ENCODE measurements around the gene FAM50A. TPM values are rescaled to one million over a fixed set of nuclear protein-coding genes. Genes with fewer than 3 reads are reported as not detected.

Gene FAM50A
- total RNA-seq, 4 donors from 2014 or later, result 16.2 to 31.5 (median 23.3) TPM

DNA sequence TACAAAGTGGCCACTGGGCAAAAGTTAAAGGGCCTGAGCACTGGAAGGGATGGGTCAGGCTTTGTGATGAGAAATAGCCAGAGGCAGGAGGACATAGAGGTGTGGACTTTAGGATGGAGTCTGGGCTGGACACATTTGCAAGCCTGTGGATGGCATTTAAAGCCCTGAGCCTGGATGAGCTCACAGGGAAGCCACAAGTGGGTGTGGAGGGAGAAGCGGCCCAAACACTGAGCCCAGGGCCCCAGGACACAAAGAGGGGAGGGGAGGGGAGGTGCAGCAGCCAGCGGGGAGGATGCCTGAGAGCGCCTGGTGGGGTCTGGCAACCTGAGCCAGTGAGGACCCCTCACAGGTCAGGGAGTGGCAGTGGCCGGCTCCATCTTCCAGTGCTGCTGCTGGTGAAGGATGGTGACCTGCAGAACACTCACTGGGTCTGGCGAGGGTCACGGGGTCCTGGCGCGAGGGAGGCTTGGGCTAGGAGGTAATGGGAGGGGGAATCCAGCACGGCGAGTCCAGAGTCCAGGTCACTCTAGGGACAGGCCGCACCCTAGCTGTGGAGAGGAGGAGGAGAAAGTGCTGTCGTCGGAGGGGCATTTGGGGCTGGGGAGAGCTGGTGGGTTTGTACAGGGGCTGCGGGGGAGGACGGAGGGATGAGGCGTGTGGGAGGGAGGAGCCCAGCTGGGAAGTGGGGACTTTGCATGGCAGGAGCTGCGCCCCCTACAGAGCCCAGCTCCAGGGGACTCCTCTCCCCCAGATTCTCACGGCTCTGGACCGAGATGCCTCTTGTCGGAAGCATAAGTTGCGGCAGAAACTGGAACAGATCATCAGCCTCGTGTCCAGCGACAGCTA is 28.1 kb downstream of the FAM50A start:
- peaks cover 48% of the 10 kb centered on the region for H3K36me3 ChIP-seq
- H3K27ac ChIP-seq, result no peak overlapping the region
- H3K4me3 ChIP-seq, result no peak overlapping the region

DNA sequence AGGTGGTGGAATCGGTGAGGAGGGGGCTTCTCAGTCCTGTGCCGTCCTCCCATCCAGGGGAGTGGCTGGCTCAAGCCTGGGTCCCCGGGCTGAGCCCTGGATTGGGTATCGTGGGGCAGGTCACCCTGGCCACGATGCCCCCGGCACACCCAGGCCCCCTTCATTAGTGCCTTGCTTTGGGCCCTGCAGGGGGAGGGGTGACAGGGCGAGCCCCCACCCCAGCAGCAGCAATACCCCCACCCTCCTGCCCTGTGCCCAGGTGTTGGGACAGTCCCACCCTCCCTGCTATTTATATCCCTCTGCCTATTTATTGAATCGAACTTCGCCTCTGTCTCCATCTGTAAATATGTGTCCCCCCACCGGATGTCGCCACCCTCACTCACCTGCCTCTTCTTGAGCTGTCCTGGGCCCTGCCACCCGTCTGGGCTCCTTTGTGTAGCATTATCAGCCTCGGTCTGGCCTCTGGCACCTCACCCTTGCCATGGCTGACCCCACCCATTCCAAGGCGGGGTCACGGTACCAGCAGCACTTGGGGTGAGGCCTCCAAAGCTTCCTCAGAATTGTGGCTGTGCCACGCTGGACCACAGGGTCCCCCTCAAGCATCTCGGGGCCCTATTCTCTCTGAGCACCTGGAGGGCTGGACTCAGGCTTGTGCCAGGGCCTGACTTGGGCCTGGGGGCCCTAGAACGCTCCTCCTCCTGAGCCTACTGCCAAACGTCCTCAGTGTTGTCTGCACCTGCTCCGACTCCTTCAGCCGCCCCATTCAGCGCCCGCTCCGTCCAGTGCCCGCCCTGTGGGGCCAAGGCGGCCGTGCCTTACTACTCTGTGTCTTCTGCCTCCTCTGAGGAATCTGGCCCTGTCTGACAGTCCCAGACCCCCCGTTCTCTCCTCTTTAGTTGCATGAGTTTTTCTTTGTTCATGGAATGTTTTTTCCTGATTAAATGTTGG is 29.0 kb downstream of the FAM50A start:
- no peaks in the 10 kb centered on the region for H3K9me3 ChIP-seq
- peaks cover 39% of the 10 kb centered on the region for H3K36me3 ChIP-seq
- no peak overlapping the region for H3K27ac ChIP-seq
- DNase-seq (ENCODE audit: low spot score in 2 of 2), result no peak
- TF ChIP-seq POLR2A (IDR thresholded peaks at IDR 0.05) (no peak), POLR2AphosphoS5 (IDR thresholded peaks at IDR 0.05) (no peak), EP300 (IDR thresholded peaks at IDR 0.05) (no peak)
- TF ChIP-seq, protein P1, sequence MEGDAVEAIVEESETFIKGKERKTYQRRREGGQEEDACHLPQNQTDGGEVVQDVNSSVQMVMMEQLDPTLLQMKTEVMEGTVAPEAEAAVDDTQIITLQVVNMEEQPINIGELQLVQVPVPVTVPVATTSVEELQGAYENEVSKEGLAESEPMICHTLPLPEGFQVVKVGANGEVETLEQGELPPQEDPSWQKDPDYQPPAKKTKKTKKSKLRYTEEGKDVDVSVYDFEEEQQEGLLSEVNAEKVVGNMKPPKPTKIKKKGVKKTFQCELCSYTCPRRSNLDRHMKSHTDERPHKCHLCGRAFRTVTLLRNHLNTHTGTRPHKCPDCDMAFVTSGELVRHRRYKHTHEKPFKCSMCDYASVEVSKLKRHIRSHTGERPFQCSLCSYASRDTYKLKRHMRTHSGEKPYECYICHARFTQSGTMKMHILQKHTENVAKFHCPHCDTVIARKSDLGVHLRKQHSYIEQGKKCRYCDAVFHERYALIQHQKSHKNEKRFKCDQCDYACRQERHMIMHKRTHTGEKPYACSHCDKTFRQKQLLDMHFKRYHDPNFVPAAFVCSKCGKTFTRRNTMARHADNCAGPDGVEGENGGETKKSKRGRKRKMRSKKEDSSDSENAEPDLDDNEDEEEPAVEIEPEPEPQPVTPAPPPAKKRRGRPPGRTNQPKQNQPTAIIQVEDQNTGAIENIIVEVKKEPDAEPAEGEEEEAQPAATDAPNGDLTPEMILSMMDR (IDR thresholded peaks at IDR 0.05), result no peak
- H3K27me3 ChIP-seq, result no peaks in the 10 kb centered on the region
- 70% methylated on average over 24 of the region's 28 CpGs for WGBS
- H3K4me1 ChIP-seq, result peaks cover 3% of the 10 kb centered on the region
- no peak overlapping the region for H3K4me3 ChIP-seq

More for the DNA sequence above, 28.1 kb downstream of the FAM50A start:
- Histone ChIP-seq H3K9me3 (no peaks in the 10 kb centered on the region), H3K4me1 (no peaks in the 10 kb centered on the region), H3K27me3 (no peaks in the 10 kb centered on the region)
- TF ChIP-seq POLR2A (IDR thresholded peaks at IDR 0.05), result no peak
- TF ChIP-seq, protein P1 (IDR thresholded peaks at IDR 0.05), result no peak
- no peak for TF ChIP-seq EP300 (IDR thresholded peaks at IDR 0.05)
- no peak for TF ChIP-seq POLR2AphosphoS5 (IDR thresholded peaks at IDR 0.05)
- 88% methylated on average over 23 of the region's 23 CpGs for WGBS
- DNase-seq (ENCODE audit: low spot score in 2 of 2), result no peak

DNA sequence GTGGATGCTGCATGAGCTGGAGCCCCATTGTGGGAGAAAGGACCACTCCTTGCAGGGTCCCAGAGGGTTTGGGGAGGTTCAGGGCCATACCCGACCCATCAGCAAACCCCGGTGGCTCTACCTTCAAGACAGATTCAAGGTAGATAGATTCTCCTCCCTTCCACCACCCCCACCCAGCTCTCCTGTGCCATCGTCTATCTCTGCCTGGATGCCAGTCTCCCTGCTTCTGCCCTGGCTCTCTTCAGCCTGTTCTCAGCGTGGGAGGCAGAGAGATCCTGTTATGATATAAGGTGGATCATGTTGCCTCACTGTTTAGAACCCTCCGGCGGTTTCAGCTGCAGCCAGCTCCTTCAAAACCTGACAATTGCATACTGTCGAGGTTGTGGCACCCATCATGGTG is 29.7 kb downstream of the FAM50A start:
- no peak for DNase-seq (ENCODE audit: low spot score in 2 of 2)
- no peak overlapping the region for H3K27ac ChIP-seq
- peaks cover 31% of the 10 kb centered on the region for H3K36me3 ChIP-seq
- no peak for TF ChIP-seq EP300 (IDR thresholded peaks at IDR 0.05)
- H3K27me3 ChIP-seq, result no peaks in the 10 kb centered on the region
- H3K4me1 ChIP-seq, result peaks cover 8% of the 10 kb centered on the region
- WGBS, result 74% methylated on average over 7 of the region's 7 CpGs
- H3K4me3 ChIP-seq, result no peak overlapping the region
- no peaks in the 10 kb centered on the region for H3K9me3 ChIP-seq

DNA sequence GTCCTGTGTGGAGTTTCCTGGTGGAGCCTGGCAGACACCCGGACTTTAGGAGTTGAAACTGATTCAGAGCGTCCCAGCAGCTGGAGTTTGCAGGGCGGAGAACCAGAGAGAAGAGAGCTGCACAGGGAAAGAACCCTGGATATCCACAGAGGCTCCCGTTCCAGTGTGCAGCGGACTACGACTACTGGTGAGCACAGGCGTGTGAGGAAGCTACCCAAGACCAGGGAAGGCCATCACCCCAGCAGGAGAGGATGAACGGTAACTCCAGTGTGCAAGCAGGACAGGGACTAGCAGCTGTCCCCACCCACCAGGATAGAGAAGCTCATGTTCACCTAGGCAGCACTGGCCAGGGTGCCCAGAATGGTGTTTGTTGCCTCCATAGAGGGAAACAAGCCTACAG is 32.9 kb downstream of the FAM50A start:
- H3K27me3 ChIP-seq, result no peaks in the 10 kb centered on the region
- H3K4me1 ChIP-seq, result peaks cover 15% of the 10 kb centered on the region
- no peaks in the 10 kb centered on the region for H3K9me3 ChIP-seq
- no peak overlapping the region for H3K4me3 ChIP-seq
- H3K27ac ChIP-seq, result no peak overlapping the region
- TF ChIP-seq POLR2AphosphoS5 (IDR thresholded peaks at IDR 0.05), result no peak
- TF ChIP-seq, protein P1 (IDR thresholded peaks at IDR 0.05), result no peak
- TF ChIP-seq POLR2A (IDR thresholded peaks at IDR 0.05), result no peak
- no peak for TF ChIP-seq EP300 (IDR thresholded peaks at IDR 0.05)
- H3K36me3 ChIP-seq, result peaks cover under 1% of the 10 kb centered on the region
- 60% methylated on average over 8 of the region's 8 CpGs for WGBS
- DNase-seq (ENCODE audit: low spot score in 2 of 2), result no peak

DNA sequence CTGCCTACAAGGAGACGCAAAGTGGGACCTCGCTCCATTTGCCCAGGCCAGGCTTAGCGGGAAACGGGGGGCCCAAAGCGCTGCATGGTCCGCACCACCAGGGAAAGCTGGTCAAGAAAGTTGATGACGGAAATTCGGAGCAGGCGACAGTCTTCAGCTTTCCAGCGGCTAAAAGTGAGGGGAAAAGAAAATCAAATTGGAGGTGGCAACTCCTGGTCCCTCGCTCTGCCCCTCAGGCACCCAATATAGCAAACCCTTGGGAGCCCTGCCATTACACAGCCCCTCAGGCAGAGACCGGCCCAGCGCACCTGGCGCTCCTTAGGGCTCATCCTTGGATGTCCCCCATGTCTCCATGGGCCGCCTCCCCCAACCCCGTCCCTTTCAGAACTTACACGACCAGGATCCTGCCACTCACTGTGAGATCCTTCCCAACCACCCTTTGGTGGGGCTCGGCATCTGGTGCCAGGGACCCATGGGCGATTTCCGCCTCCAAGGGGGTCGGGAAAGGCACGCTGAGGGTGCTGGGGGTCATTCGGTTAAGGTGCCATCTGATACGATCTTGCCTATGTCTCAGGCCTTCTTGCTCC is 34.0 kb downstream of the FAM50A start:
- H3K36me3 ChIP-seq, result no peaks in the 10 kb centered on the region
- 68% methylated on average over 22 of the region's 24 CpGs for WGBS
- peak overlapping the region; percentile 24 for H3K27ac ChIP-seq
- no peaks in the 10 kb centered on the region for H3K27me3 ChIP-seq
- no peaks in the 10 kb centered on the region for H3K9me3 ChIP-seq
- TF ChIP-seq POLR2A (IDR thresholded peaks at IDR 0.05), result no peak
- H3K4me3 ChIP-seq, result peak overlapping the region; percentile 60
- H3K4me1 ChIP-seq, result peaks cover 15% of the 10 kb centered on the region
- DNase-seq (ENCODE audit: low spot score in 2 of 2), result peak in 1 of 2 donors; percentile 64
